ENCODE measurements around the gene TMEM239. TPM values are rescaled to one million over a fixed set of nuclear protein-coding genes. Genes with fewer than 3 reads are reported as not detected.

TMEM239 gene
- total RNA-seq, 2 experiments from 2014 or later: not detected

DNA sequence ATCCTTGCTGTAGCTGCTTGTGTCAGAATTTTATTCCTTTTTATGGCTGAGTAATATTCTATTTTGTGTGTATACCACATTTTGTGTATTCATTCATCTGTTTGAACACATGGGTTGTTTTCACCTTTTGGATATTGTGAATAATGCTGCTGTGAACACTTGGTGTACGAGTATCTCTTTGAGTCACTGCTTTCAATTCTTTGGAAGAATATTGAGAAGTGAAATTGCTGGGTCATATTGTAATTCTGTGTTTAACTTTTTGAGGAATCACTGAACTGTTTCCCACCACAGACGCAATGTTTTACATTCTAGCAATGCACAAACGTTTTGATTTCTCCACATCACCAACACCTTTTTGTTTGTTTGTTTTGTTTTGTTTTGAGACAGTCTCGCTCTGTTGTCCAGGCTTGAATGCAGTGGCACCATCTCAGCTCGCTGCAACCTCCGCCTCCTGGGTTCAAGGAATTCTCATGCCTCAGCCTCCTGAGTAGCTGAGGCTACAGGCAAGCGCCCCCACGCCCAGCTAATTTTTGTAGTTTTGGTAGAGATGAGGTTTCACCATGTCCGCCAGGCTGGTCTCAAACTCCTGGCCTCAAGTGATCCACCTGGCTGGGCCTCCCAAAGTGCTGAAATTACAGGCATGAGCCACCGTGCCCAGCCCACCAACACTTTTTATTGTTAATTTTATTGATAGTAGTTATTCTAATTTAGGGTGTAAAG lies 37.4 kb upstream of the TMEM239 start:
- Mint-ChIP-seq H3K9me3 (no peaks in the 10 kb centered on the region), H3K27ac (no peak overlapping the region), H3K4me1 (ENCODE audit: low read depth) (no peaks in the 10 kb centered on the region), H3K36me3 (ENCODE audit: low read depth) (no peaks in the 10 kb centered on the region), H3K4me3 (no peak overlapping the region), H3K27me3 (peaks cover 27% of the 10 kb centered on the region)
- H3K9me3 ChIP-seq (ENCODE audit: control insufficient read depth in 1 of 2, insufficient read depth in 1 of 2, low read length in 2 of 2): peaks cover 0 to 5% of the 10 kb centered on the region in 2 experiments
- H3K4me3 ChIP-seq (ENCODE audit: low read length): no peak overlapping the region
- H3K27ac ChIP-seq (ENCODE audit: low read depth in 1 of 2, low read length in 2 of 2): no peak overlapping the region
- H3K27me3 ChIP-seq (ENCODE audit: control insufficient read depth in 1 of 2, insufficient read depth in 2 of 2, low read length in 2 of 2): no peaks in the 10 kb centered on the region
- POLR2A ChIA-PET: no interaction called here
- TF ChIP-seq, protein P1, sequence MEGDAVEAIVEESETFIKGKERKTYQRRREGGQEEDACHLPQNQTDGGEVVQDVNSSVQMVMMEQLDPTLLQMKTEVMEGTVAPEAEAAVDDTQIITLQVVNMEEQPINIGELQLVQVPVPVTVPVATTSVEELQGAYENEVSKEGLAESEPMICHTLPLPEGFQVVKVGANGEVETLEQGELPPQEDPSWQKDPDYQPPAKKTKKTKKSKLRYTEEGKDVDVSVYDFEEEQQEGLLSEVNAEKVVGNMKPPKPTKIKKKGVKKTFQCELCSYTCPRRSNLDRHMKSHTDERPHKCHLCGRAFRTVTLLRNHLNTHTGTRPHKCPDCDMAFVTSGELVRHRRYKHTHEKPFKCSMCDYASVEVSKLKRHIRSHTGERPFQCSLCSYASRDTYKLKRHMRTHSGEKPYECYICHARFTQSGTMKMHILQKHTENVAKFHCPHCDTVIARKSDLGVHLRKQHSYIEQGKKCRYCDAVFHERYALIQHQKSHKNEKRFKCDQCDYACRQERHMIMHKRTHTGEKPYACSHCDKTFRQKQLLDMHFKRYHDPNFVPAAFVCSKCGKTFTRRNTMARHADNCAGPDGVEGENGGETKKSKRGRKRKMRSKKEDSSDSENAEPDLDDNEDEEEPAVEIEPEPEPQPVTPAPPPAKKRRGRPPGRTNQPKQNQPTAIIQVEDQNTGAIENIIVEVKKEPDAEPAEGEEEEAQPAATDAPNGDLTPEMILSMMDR (IDR thresholded peaks at IDR 0.05): no peak
- intact Hi-C loops (cut with DNase I, micrococcal nuclease): no loop called here
- DNase-seq (no peak), ATAC-seq (ENCODE audit: poor library complexity) (no peak)
- no peaks in the 10 kb centered on the region for H3K36me3 ChIP-seq (ENCODE audit: insufficient read depth, low read length)
- CTCF ChIA-PET: no interaction called here
- H3K4me1 ChIP-seq (ENCODE audit: insufficient read depth, low read length): no peaks in the 10 kb centered on the region

DNA sequence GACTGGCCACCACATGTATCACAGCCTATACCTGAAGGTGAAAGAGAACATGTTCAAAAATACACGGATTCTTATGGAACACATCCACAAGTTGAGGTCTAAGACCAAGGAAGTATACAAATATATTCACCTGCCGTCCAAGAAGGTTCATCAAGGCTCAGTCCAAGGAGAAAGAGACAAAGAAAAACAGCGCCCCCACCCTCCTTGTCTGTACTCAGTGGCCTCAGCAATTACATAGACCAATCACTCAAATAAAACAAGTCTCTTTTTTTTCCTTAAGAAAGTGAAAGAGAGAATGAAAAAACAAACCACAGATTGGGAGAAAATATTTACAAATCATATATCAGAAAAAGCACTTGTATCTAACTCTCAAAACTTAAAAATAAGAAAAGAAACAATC lies 35.2 kb upstream of the TMEM239 start:
- CTCF ChIA-PET: no interaction called here

DNA sequence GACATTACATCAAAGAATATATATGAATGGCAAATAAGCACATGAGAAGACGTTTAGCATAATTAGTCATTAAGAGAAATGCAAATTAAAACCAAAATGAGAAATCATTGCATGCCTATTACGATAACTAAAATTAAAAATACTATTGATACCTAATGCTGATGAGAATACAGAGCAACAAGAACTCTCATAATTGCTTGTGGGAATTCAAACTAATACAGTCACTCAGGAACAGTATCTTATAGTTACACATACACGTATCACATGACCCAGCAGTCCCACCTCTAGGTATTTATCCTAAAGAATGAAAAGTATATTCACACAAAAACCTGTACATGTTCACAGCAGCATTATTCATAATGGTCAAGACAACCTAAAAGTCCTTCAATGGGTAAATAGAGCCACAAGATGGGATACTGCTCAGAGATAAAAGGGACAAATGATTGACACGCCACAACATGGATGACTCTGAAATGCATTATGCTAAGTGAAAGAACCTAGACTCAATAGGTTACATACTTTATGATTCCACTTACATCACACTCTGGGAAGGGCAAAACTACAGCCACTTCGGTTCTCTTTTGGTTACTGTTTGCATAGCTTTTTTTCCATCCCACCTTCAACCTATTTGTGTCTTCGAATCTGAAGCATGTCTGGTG lies 32.1 kb upstream of the TMEM239 start:
- Mint-ChIP-seq H3K9me3 (no peaks in the 10 kb centered on the region), H3K36me3 (ENCODE audit: low read depth) (no peaks in the 10 kb centered on the region), H3K4me1 (ENCODE audit: low read depth) (no peaks in the 10 kb centered on the region), H3K27me3 (peaks cover 27% of the 10 kb centered on the region), H3K4me3 (no peak overlapping the region), H3K27ac (no peak overlapping the region)
- TF ChIP-seq, protein P1 (IDR thresholded peaks at IDR 0.05): no peak
- POLR2A ChIA-PET: no interaction called here
- ATAC-seq (ENCODE audit: poor library complexity): no peak
- DNase-seq: no peak
- H3K36me3 ChIP-seq (ENCODE audit: insufficient read depth, low read length): no peaks in the 10 kb centered on the region
- no peak overlapping the region for H3K27ac ChIP-seq (ENCODE audit: low read depth in 1 of 2, low read length in 2 of 2)
- peaks cover 0 to 8% of the 10 kb centered on the region in 2 experiments for H3K9me3 ChIP-seq (ENCODE audit: control insufficient read depth in 1 of 2, insufficient read depth in 1 of 2, low read length in 2 of 2)
- intact Hi-C loops (cut with DNase I, micrococcal nuclease): no loop called here
- H3K4me1 ChIP-seq (ENCODE audit: insufficient read depth, low read length): no peaks in the 10 kb centered on the region
- H3K4me3 ChIP-seq (ENCODE audit: low read length): no peak overlapping the region
- H3K27me3 ChIP-seq (ENCODE audit: control insufficient read depth in 1 of 2, insufficient read depth in 2 of 2, low read length in 2 of 2): no peaks in the 10 kb centered on the region
- CTCF ChIA-PET: no interaction called here

More for the DNA sequence above, 35.2 kb upstream of the TMEM239 start:
- Mint-ChIP-seq H3K4me1 (ENCODE audit: low read depth) (no peaks in the 10 kb centered on the region), H3K36me3 (ENCODE audit: low read depth) (no peaks in the 10 kb centered on the region), H3K4me3 (no peak overlapping the region), H3K27me3 (peaks cover 32% of the 10 kb centered on the region), H3K27ac (no peak overlapping the region), H3K9me3 (no peaks in the 10 kb centered on the region)
- Histone ChIP-seq H3K9me3 (ENCODE audit: control insufficient read depth in 1 of 2, insufficient read depth in 1 of 2, low read length in 2 of 2) (peaks cover 0 to 2% of the 10 kb centered on the region in 2 experiments), H3K4me1 (ENCODE audit: insufficient read depth, low read length) (no peaks in the 10 kb centered on the region), H3K27ac (ENCODE audit: low read depth in 1 of 2, low read length in 2 of 2) (no peak overlapping the region), H3K27me3 (ENCODE audit: control insufficient read depth in 1 of 2, insufficient read depth in 2 of 2, low read length in 2 of 2) (no peaks in the 10 kb centered on the region), H3K36me3 (ENCODE audit: insufficient read depth, low read length) (no peaks in the 10 kb centered on the region), H3K4me3 (ENCODE audit: low read length) (no peak overlapping the region)
- ATAC-seq (ENCODE audit: poor library complexity) (no peak), DNase-seq (no peak)
- POLR2A ChIA-PET: no interaction called here
- intact Hi-C loops (cut with DNase I, micrococcal nuclease): no loop called here
- TF ChIP-seq, protein P1 (IDR thresholded peaks at IDR 0.05): no peak

All from CD4-positive, alpha-beta T cell (primary cell).